ENCODE data around the gene CYP19A1. TPM values are rescaled to one million over a fixed set of nuclear protein-coding genes. Genes with fewer than 3 reads are reported as not detected.

Gene CYP19A1
- total RNA-seq, 1 donor from 2014 or later = 0.07 TPM

DNA sequence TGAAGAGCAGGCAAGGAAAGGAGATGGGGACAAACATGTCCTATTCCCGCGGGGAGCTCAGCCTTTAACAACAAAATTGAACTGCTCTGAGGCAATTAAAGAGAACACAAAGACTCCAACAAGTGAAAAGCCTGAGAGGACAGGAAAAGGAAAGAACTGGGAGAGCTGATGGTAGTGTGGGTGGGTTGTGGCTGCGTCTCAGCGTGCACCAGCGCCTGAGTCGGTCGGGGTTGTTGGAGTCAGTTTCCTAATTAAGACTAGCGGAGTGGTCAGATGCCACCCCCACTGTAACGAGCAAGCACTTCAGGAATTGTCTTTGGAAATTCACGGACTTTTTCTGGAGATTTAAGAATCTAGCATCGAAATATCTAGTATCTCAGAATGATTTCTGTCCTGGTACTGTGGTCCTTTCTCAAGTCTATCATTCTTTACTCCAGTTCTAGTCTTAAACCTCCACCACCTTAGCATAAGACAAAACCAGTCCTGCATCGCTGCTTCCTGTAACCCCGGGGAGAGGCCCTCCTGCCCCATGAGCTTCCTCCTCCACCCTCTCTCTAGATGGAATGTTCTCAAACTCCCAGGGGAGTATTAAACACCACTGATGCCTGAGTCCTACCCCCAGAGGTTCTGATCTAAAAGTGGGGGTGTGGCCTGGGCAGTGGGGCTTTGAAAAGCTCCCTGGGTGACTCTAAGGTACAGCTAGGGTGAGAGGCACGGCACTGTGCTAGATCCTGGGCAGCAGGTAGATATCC, 104.0 kb downstream of the CYP19A1 start:
- H3K27me3 Mint-ChIP-seq = peaks cover 9% of the 10 kb centered on the region
- no peaks in the 10 kb centered on the region for H3K36me3 Mint-ChIP-seq (ENCODE audit: low read depth)
- TF ChIP-seq, protein P1, sequence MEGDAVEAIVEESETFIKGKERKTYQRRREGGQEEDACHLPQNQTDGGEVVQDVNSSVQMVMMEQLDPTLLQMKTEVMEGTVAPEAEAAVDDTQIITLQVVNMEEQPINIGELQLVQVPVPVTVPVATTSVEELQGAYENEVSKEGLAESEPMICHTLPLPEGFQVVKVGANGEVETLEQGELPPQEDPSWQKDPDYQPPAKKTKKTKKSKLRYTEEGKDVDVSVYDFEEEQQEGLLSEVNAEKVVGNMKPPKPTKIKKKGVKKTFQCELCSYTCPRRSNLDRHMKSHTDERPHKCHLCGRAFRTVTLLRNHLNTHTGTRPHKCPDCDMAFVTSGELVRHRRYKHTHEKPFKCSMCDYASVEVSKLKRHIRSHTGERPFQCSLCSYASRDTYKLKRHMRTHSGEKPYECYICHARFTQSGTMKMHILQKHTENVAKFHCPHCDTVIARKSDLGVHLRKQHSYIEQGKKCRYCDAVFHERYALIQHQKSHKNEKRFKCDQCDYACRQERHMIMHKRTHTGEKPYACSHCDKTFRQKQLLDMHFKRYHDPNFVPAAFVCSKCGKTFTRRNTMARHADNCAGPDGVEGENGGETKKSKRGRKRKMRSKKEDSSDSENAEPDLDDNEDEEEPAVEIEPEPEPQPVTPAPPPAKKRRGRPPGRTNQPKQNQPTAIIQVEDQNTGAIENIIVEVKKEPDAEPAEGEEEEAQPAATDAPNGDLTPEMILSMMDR (IDR thresholded peaks at IDR 0.05) = no peak
- H3K4me3 Mint-ChIP-seq = no peak overlapping the region
- ChIA-PET POLR2A (no interaction called here), CTCF (no interaction called here)
- H3K27ac Mint-ChIP-seq = no peak overlapping the region
- DNase-seq = no peak
- H3K4me1 Mint-ChIP-seq = peaks cover 4% of the 10 kb centered on the region
- peak; percentile 52 for ATAC-seq (ENCODE audit: low read depth)
- H3K9me3 Mint-ChIP-seq = no peaks in the 10 kb centered on the region
- intact Hi-C loops (cut with micrococcal nuclease) = loop anchor here (5.0 kb wide), 1 partner anchor 168 kb away; no protein-coding TSS in a partner anchor

DNA sequence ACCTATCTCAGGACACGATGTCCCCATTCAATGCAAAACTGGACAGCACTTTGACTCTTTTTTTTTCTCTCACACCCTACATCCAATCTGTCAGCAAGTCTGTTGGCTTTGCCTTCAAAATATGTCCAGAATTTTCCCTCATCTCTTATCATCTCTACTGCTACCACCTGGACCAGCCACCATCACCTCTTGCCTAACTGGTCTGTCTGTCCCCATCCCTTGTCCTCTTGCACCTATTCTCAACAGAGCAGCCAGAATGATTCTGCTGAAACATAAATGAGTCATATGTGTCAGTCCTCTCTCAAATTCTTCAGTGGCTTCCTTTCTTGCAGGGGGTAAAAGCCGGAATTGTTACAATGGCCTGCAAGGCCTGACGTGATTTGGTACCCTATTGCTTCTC, 105.8 kb downstream of the CYP19A1 start:
- TF ChIP-seq, protein P1 (IDR thresholded peaks at IDR 0.05) = no peak
- no peak for DNase-seq
- H3K27ac Mint-ChIP-seq = no peak overlapping the region
- intact Hi-C loops (cut with micrococcal nuclease) = loop anchor here (5.0 kb wide), 1 partner anchor 170 kb away; no protein-coding TSS in a partner anchor
- CTCF ChIA-PET = no interaction called here
- H3K36me3 Mint-ChIP-seq (ENCODE audit: low read depth) = no peaks in the 10 kb centered on the region
- no peaks in the 10 kb centered on the region for H3K9me3 Mint-ChIP-seq
- peaks cover 8% of the 10 kb centered on the region for H3K4me1 Mint-ChIP-seq
- no peak for ATAC-seq (ENCODE audit: low read depth)
- H3K4me3 Mint-ChIP-seq = no peak overlapping the region
- H3K27me3 Mint-ChIP-seq = peaks cover 9% of the 10 kb centered on the region
- POLR2A ChIA-PET = no interaction called here

DNA sequence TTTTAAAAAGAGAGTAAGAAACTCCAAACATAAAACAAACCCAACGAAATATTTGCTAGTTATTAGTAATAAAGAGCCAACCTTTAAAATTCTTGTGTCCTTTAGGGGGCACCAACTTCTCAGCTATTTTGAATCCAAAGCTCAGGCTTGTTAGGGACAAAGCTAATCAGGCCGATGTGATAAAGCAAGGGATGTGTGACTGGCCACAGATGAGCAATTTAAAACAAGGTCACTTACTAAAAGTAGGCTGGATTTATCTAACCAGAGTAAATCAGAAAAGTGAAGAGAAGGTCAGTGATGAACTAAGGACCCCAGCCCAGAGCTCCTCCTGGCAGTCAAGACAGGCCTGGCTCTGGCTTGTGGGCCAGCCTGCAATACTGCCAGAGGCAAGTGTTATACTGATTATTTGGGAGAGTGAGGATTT, 108.5 kb downstream of the CYP19A1 start:
- peaks cover 3% of the 10 kb centered on the region for H3K27me3 Mint-ChIP-seq
- no peak overlapping the region for H3K4me3 Mint-ChIP-seq
- ChIA-PET POLR2A (interaction anchor here (0.5 kb wide), 1 partner anchor 9 kb away, joined by 3 read pairs; no protein-coding TSS in a partner anchor), CTCF (interaction anchor here (0.9 to 1.3 kb wide), 4 partner anchors 8 to 173 kb away, joined by 3 to 4 read pairs (median 3); no protein-coding TSS in a partner anchor)
- no peak for ATAC-seq (ENCODE audit: low read depth)
- no peaks in the 10 kb centered on the region for H3K36me3 Mint-ChIP-seq (ENCODE audit: low read depth)
- TF ChIP-seq, protein P1 (IDR thresholded peaks at IDR 0.05) = no peak
- DNase-seq = no peak
- no peak overlapping the region for H3K27ac Mint-ChIP-seq
- peaks cover 7% of the 10 kb centered on the region for H3K4me1 Mint-ChIP-seq
- intact Hi-C loops (cut with micrococcal nuclease) = loop anchor here (1.0 to 5.0 kb wide), 2 partner anchors 151 to 172 kb away; no protein-coding TSS in a partner anchor
- H3K9me3 Mint-ChIP-seq = no peaks in the 10 kb centered on the region

DNA sequence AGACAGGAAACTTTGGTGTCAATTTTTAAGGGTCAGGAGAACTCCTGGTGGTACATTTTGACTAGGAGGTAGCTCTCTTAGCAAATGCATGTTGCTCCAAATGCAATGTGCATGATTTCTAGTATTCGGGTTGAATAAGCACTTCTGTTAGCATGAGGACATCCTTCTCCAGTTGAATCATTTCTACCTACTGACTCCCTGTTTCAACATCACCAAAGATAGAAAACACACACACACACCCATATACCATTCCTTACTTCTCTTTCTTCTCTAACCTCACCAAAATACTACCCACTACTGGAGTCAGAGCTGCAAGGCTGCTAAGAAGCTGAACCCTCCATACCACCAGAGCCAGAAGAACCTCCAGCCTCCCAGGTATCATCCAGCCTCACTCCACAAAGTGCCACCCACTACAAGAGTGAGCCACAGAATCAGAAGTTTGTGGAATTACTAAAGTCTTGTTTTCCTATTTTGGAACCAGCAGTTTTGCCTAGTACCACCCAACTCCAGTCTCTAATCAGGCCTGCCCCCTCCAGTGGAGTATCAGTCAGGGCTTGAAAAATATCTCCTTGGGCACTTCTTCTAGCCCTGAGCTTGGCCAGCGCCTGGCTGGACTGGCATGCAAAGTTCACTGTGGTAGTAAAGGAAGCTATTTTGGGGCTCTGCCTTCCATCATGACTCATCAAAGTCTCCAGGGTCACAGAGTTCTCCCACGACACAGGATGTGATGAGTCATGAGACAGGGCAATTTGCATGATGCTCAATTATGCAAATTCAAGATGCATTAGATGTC, 110.3 kb downstream of the CYP19A1 start:
- Mint-ChIP-seq H3K9me3 (no peaks in the 10 kb centered on the region), H3K4me1 (peaks cover 3% of the 10 kb centered on the region), H3K4me3 (no peak overlapping the region), H3K36me3 (ENCODE audit: low read depth) (no peaks in the 10 kb centered on the region), H3K27me3 (peaks cover 5% of the 10 kb centered on the region), H3K27ac (no peak overlapping the region)
- CTCF ChIA-PET = no interaction called here
- ATAC-seq (ENCODE audit: low read depth) (no peak), DNase-seq (no peak)
- TF ChIP-seq, protein P1 (IDR thresholded peaks at IDR 0.05) = no peak
- POLR2A ChIA-PET = no interaction called here
- intact Hi-C loops (cut with micrococcal nuclease) = no loop called here

Measured in activated B cell treated with CpG ODN at 0.5 μM for 24 hours (primary cell).